GM12878 (cell line): ENCODE measurements around the gene FKBP14. TPM values are rescaled to one million over a fixed set of nuclear protein-coding genes. Genes with fewer than 3 reads are reported as not detected.

ENCODE experiments used
- ATAC-seq: fragments of 200-7000 bp; cut with Tn5 transposase; 3 replicates; pipeline ENCODE4 v1.9.1; 2020; ENCODE audit warnings: mild to moderate bottlenecking, moderate library complexity
- BruUV-seq: library from RNA; stranded (reverse); fragments of 400-500 nt; replicated peaks from 2 replicates; lab custom pipeline; 2021; lab: Mats Ljungman, UMichigan
- CTCF ChIA-PET: fragments of 300-600 bp; sonication (Branson Sonifier 250); formaldehyde crosslinking; extraction: SDS; loops from one replicate; lab custom pipeline; 2021; ENCODE audit warnings: inconsistent platforms; lab: Yijun Ruan, JAX
- POLR2A ChIA-PET: fragments of 350-600 bp; formaldehyde crosslinking; extraction: SDS; loops from one replicate; lab custom pipeline; 2021; ENCODE audit warnings: inconsistent platforms; lab: Charles Lee
- RAD21 ChIA-PET: fragments of 300-600 bp; sonication (Branson Sonifier 250); formaldehyde crosslinking; loops from one replicate; lab custom pipeline; 2023; ENCODE audit warnings: antibody characterized with exemption; ENCODE audit not compliant: unreplicated experiment; lab: Charles Lee
- SMC1A ChIA-PET: fragments of 300-600 bp; sonication (Branson Sonifier 250); formaldehyde crosslinking; loops from one replicate; lab custom pipeline; 2023; ENCODE audit not compliant: unreplicated experiment, uncharacterized antibody; lab: Charles Lee
- DNase-seq: peaks from one replicate; pipeline ENCODE4 v3.0.0-alpha.2; 2011; ENCODE audit warnings: low read depth, low spot score
- FAIRE-seq: peaks from 3 replicates; lab custom pipeline; 2011; peaks lifted over from hg19 to GRCh38; lab: Jason Lieb, UNC
- H2AFZ ChIP-seq: 2 replicates; pipeline ENCODE4 v1.6.0; 2011; ENCODE audit warnings: low read depth, low read length, control low read depth; ENCODE audit not compliant: control insufficient read depth
- H3K27ac ChIP-seq: 2 replicates; pipeline ENCODE4 v1.5.1; 2011; ENCODE audit warnings: control low read depth; ENCODE audit not compliant: control insufficient read depth, insufficient read depth
- H3K27me3 ChIP-seq, 2 experiments: replicated peaks in 1 of 2; 2 replicates each; pipeline versions ENCODE4 v1.6.0 to v1.6.1; 2011; ENCODE audit warnings: low read length in 1 of 2; ENCODE audit not compliant: control insufficient read depth in 2 of 2, insufficient read depth in 2 of 2
- H3K36me3 ChIP-seq, 2 experiments: 2 replicates each; pipeline ENCODE4 v1.5.1; 2011; ENCODE audit warnings: low read length in 1 of 2; ENCODE audit not compliant: control insufficient read depth in 2 of 2, insufficient read depth in 2 of 2
- H3K4me1 ChIP-seq: 2 replicates; pipeline ENCODE4 v1.6.1; 2011; ENCODE audit warnings: mild to moderate bottlenecking, low read length, moderate library complexity, mixed read lengths; ENCODE audit not compliant: control insufficient read depth, insufficient read depth
- H3K4me2 ChIP-seq: 2 replicates; pipeline ENCODE4 v1.6.0; 2011; ENCODE audit warnings: control low read depth; ENCODE audit not compliant: control insufficient read depth, insufficient read depth
- H3K4me3 ChIP-seq: fragments of 200-600 bp; sonication (generic); 2 replicates; pipeline ENCODE4 v1.5.1; 2016
- H3K79me2 ChIP-seq: 2 replicates; pipeline ENCODE4 v1.6.0; 2011; ENCODE audit warnings: low read length; ENCODE audit not compliant: control insufficient read depth, insufficient read depth
- H3K9ac ChIP-seq: 2 replicates; pipeline ENCODE4 v1.8.0; 2011; ENCODE audit warnings: low read length, control low read depth, mixed read lengths; ENCODE audit not compliant: control insufficient read depth, insufficient read depth
- H3K9me3 ChIP-seq: replicated peaks from 3 replicates; pipeline ENCODE4 v1.5.1; 2011; ENCODE audit warnings: mild to moderate bottlenecking, low read length; ENCODE audit not compliant: control insufficient read depth, insufficient read depth
- H4K20me1 ChIP-seq: 2 replicates; pipeline ENCODE4 v1.6.0; 2011; ENCODE audit not compliant: control insufficient read depth, insufficient read depth
- BMI1 ChIP-seq: fragments of 450-650 bp; IDR thresholded peaks from 2 replicates; pipeline ENCODE4 v1.6.1; 2016; ENCODE audit warnings: mild to moderate bottlenecking, moderate library complexity, borderline replicate concordance
- MTA2 ChIP-seq: fragments of 450-650 bp; IDR thresholded peaks from 2 replicates; pipeline ENCODE4 v1.6.1; 2016; ENCODE audit warnings: low read depth, mild to moderate bottlenecking, moderate library complexity
- TARDBP ChIP-seq: IDR thresholded peaks from 2 replicates; pipeline ENCODE4 v1.6.1; 2016; ENCODE audit warnings: borderline replicate concordance
- WGBS: methylation state at CpG from one replicate; pipeline ENCODE4 v1.1.6; 2016; ENCODE audit warnings: low lambda C conversion rate; ENCODE audit not compliant: insufficient replicate concordance, insufficient coverage; ENCODE audit errors: missing lambda C conversion rate; 5-methylcytosine and 5-hydroxymethylcytosine counted together
- in situ Hi-C: fragments of 300-500 bp; cut with MboI; formaldehyde crosslinking; loops from 9 replicates; pipeline ENCODE4 v1.14.3; 2018; ENCODE audit warnings: mixed read lengths
- intact Hi-C: fragments of 100-400 bp; cut with micrococcal nuclease; formaldehyde crosslinking; loops from one replicate; pipeline ENCODE4 v1.14.2; 2022; ENCODE audit not compliant: unreplicated experiment
- polyA plus RNA-seq, 11 experiments: library from polyadenylated mRNA; depleted of rRNA in 4 of 11; unstranded in 6 of 11; stranded (reverse) in 5 of 11; fragments of >200 nt; fragmentation: Nextera tagmentation in 4 of 11; fragmentation: Illumina TruSeq in 1 of 11; extraction: Ambion mirVana in 4 of 11; extraction: Trizol in 1 of 11; gene quantifications; 1 replicate in 1 of 11; 2 replicates in 10 of 11; pipeline versions ENCODE4 v1.2.1 to v1.2.3, GENCODE V29; 2011 to 2016; ENCODE audit warnings: inconsistent platforms in 2 of 11, missing spikeins in 2 of 11, low read depth in 1 of 11
- total RNA-seq, 4 experiments: library from RNA; depleted of rRNA in 3 of 4; stranded (reverse); fragments of >200 nt in 3 of 4; fragmentation: Illumina TruSeq in 1 of 4; extraction: Trizol in 1 of 4; gene quantifications; 2 replicates each; pipeline versions ENCODE4 v1.2.1 to v1.2.3, GENCODE V29; 2013 to 2021
- TF ChIP-seq, protein P1 (sequence below): IDR thresholded peaks from 2 replicates; pipeline ENCODE4 v1.6.1; 2011; ENCODE audit warnings: mild to moderate bottlenecking, low read depth, low read length, moderate library complexity; ENCODE audit not compliant: insufficient replicate concordance
- TF ChIP-seq, protein P2 (sequence below): fragments of 450-650 bp; conservative IDR thresholded peaks from 2 replicates; pipeline ENCODE4 v1.6.1; 2017; ENCODE audit warnings: mild to moderate bottlenecking, moderate library complexity

Gene FKBP14
- total and polyA plus RNA-seq, 10 of the 15 experiments (the other 5 are each of a cell fraction or from before 2014, with no cell fraction given): 2.7 to 8.9 (median 5.6) TPM

DNA sequence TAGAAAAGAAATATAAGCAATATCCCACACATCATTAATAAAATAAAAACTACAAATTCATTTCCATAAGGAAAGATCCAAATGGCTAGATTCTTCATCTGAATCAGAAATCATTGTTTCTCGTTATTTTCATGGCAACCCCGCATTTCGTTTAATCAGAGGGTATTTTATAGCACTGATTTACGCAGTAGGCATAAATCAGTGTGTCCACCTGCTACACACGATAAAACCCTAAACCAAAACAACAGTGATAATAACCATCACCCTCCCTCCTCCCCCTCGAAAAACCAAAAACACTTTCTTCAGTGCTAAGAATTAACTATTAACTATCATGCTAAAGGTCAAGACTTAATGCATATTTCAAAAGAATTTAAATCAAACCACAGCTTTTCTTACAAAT lies 16.5 kb downstream of the FKBP14 start (continued):
- TF ChIP-seq, protein P1, sequence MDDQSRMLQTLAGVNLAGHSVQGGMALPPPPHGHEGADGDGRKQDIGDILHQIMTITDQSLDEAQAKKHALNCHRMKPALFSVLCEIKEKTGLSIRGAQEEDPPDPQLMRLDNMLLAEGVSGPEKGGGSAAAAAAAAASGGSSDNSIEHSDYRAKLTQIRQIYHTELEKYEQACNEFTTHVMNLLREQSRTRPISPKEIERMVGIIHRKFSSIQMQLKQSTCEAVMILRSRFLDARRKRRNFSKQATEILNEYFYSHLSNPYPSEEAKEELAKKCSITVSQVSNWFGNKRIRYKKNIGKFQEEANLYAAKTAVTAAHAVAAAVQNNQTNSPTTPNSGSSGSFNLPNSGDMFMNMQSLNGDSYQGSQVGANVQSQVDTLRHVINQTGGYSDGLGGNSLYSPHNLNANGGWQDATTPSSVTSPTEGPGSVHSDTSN: no peak

DNA sequence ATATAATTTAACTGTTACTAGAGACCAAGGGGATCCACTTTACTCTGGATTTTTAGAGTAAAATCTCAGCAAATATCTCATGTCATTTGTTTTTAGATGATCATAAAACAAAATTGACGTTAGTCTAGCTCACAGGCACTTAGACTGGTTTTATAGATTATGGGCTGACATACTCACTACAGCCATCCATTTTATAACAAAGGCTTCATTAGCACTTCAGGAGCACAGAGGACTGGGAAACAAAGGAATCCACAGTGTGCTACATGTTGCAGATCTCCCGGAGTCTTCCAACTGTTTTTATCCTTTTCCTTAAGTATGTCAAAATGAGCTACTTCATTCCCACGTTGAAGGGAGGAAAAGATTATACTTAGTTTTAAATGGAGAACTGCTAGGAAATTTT lies 21.0 kb downstream of the FKBP14 start:
- in situ Hi-C loops (no loop called here), intact Hi-C loops (no loop called here)
- H3K4me1 ChIP-seq: no peaks in the 10 kb centered on the region
- DNase-seq (no peak), FAIRE-seq (no peak), ATAC-seq (no peak)
- RAD21 ChIA-PET: no interaction called here
- H3K79me2 ChIP-seq: no peaks in the 10 kb centered on the region
- no peaks in the 10 kb centered on the region for H4K20me1 ChIP-seq
- no TSS peak for BruUV-seq
- H3K36me3 ChIP-seq: no peaks in the 10 kb centered on the region
- SMC1A ChIA-PET: interaction anchor here (1.0 kb wide), 1 partner anchor 13 kb away, joined by 3 read pairs; no protein-coding TSS in a partner anchor
- no peak overlapping the region for H3K4me2 ChIP-seq
- H2AFZ ChIP-seq: no peak overlapping the region
- 98% methylated on average over 3 of the region's 3 CpGs for WGBS
- H3K27me3 ChIP-seq: no peaks in the 10 kb centered on the region
- no peak overlapping the region for H3K27ac ChIP-seq
- H3K9ac ChIP-seq: no peak overlapping the region
- CTCF ChIA-PET: interaction anchor here (0.6 to 1.8 kb wide), 2 partner anchors 56 to 816 kb away, joined by 4 read pairs; no protein-coding TSS in a partner anchor
- H3K9me3 ChIP-seq: no peaks in the 10 kb centered on the region
- POLR2A ChIA-PET: no interaction called here
- TF ChIP-seq BMI1: no peak
- TF ChIP-seq, protein P2, sequence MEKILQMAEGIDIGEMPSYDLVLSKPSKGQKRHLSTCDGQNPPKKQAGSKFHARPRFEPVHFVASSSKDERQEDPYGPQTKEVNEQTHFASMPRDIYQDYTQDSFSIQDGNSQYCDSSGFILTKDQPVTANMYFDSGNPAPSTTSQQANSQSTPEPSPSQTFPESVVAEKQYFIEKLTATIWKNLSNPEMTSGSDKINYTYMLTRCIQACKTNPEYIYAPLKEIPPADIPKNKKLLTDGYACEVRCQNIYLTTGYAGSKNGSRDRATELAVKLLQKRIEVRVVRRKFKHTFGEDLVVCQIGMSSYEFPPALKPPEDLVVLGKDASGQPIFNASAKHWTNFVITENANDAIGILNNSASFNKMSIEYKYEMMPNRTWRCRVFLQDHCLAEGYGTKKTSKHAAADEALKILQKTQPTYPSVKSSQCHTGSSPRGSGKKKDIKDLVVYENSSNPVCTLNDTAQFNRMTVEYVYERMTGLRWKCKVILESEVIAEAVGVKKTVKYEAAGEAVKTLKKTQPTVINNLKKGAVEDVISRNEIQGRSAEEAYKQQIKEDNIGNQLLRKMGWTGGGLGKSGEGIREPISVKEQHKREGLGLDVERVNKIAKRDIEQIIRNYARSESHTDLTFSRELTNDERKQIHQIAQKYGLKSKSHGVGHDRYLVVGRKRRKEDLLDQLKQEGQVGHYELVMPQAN: no peak
- TF ChIP-seq MTA2: no peak
- no peak for TF ChIP-seq TARDBP
- no peak overlapping the region for H3K4me3 ChIP-seq
